ENCODE results near the gene HORMAD2. TPM values are rescaled to one million over a fixed set of nuclear protein-coding genes. Genes with fewer than 3 reads are reported as not detected.

Gene HORMAD2
- polyA plus RNA-seq, 1 of the 3 experiments (the other 2 are of a cell fraction) = not detected

- no peak for TF ChIP-seq ZBTB33 (IDR thresholded peaks at IDR 0.05; ENCODE audit: borderline replicate concordance, low read depth)
Measured at GRCh38 chr22:30041475-30041874, 38.8 kb upstream of the HORMAD2 start (continued).

DNA sequence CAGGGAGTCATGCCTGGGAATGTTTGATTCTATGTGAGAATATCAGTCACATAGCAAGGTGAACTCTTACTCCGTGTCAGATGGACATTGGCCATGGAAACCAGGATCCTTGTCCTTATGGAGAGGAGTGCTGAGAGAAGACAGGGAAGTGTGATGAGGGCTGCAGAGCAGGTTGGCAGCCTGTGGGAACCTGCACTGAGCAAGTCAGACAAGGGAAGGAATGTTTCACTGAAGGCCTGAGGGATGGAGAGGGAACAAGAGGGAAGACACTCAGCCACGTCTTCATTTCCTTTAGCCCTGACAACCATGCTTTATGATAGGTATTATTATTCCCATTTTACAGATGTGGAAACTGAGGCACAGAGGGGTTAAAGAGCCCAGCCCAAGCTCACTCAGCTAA is 38.4 kb upstream of the HORMAD2 start:
- H3K4me2 ChIP-seq = no peak overlapping the region
- no peak for TF ChIP-seq CTCF (IDR thresholded peaks at IDR 0.05)
- no peak for TF ChIP-seq YY1 (IDR thresholded peaks at IDR 0.05; ENCODE audit: low read depth)
- TF ChIP-seq RCOR1 (IDR thresholded peaks at IDR 0.05; ENCODE audit: low read length) = no peak
- no peak for TF ChIP-seq RAD21 (IDR thresholded peaks at IDR 0.05; ENCODE audit: low read length)
- no peak for TF ChIP-seq MXI1 (IDR thresholded peaks at IDR 0.05; ENCODE audit: low read depth, low read length)
- no peak for TF ChIP-seq FOXM1 (IDR thresholded peaks at IDR 0.05; ENCODE audit: low read depth)
- TF ChIP-seq, protein P1, sequence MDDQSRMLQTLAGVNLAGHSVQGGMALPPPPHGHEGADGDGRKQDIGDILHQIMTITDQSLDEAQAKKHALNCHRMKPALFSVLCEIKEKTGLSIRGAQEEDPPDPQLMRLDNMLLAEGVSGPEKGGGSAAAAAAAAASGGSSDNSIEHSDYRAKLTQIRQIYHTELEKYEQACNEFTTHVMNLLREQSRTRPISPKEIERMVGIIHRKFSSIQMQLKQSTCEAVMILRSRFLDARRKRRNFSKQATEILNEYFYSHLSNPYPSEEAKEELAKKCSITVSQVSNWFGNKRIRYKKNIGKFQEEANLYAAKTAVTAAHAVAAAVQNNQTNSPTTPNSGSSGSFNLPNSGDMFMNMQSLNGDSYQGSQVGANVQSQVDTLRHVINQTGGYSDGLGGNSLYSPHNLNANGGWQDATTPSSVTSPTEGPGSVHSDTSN (IDR thresholded peaks at IDR 0.05) = no peak
- TF ChIP-seq RFX5 (IDR thresholded peaks at IDR 0.05; ENCODE audit: low read length) = no peak
- TF ChIP-seq, protein P2, sequence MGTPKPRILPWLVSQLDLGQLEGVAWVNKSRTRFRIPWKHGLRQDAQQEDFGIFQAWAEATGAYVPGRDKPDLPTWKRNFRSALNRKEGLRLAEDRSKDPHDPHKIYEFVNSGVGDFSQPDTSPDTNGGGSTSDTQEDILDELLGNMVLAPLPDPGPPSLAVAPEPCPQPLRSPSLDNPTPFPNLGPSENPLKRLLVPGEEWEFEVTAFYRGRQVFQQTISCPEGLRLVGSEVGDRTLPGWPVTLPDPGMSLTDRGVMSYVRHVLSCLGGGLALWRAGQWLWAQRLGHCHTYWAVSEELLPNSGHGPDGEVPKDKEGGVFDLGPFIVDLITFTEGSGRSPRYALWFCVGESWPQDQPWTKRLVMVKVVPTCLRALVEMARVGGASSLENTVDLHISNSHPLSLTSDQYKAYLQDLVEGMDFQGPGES (IDR thresholded peaks at IDR 0.05; ENCODE audit: low read depth, low read length) = no peak
- TF ChIP-seq GATA2 (CRISPR knock-in tag; IDR thresholded peaks at IDR 0.05) = no peak
- TF ChIP-seq NFIC (IDR thresholded peaks at IDR 0.05; ENCODE audit: borderline replicate concordance) = no peak
- no peak for TF ChIP-seq ZBTB33 (IDR thresholded peaks at IDR 0.05; ENCODE audit: borderline replicate concordance, low read depth)
- no peak for TF ChIP-seq EP300 (IDR thresholded peaks at IDR 0.05; ENCODE audit: borderline replicate concordance in 1 of 2, low read depth in 1 of 2, low read length in 1 of 2)
- H3K4me1 ChIP-seq (ENCODE audit: control insufficient read depth in 1 of 2, insufficient read depth in 2 of 2, low read depth in 1 of 2, low read length in 1 of 2) = peaks cover 0 to 33% of the 10 kb centered on the region in 2 experiments; a peak in 3 of 4 replicates
- H3K36me3 ChIP-seq (replicated peaks in 1 of 2; ENCODE audit: control insufficient read depth in 1 of 2, insufficient read depth in 2 of 2, low read length in 1 of 2) = no peaks in the 10 kb centered on the region
- H3K79me2 ChIP-seq (ENCODE audit: insufficient read depth) = no peaks in the 10 kb centered on the region
- CTCF ChIA-PET = interaction anchor here (0.6 to 2.7 kb wide), 2 partner anchors 13 to 47 kb away, joined by 3 to 10 read pairs; no protein-coding TSS in a partner anchor
- no peak overlapping the region for H3K27ac ChIP-seq (ENCODE audit: low read depth in 2 of 2, low read length in 1 of 2)
- H4K20me1 ChIP-seq (ENCODE audit: insufficient read depth) = no peaks in the 10 kb centered on the region
- no peak for DNase-seq
- 90% methylated on average over 2 of the region's 2 CpGs for WGBS (ENCODE audit: low lambda C conversion rate)
- H3K9ac ChIP-seq = no peak overlapping the region
- no peak overlapping the region for H3K4me3 ChIP-seq (ENCODE audit: low read depth in 2 of 2, low read length in 1 of 2)
- H3K27me3 ChIP-seq (ENCODE audit: insufficient read depth) = no peaks in the 10 kb centered on the region
- POLR2A ChIA-PET = no interaction called here
- H2AFZ ChIP-seq (ENCODE audit: low read depth) = no peak overlapping the region
- no peaks in the 10 kb centered on the region for H3K9me3 ChIP-seq
- peaks cover 21% of the 10 kb centered on the region for H3F3A ChIP-seq (replicated peaks; ENCODE audit: insufficient read depth)
- H3K9me2 ChIP-seq = no peaks in the 10 kb centered on the region
